NOMO-1 (cell line): ENCODE results near the gene ITLN1.
A peak's percentile ranks its signal among the peaks of the same experiment; 100 is the strongest.
"Not testable (repeated sequence)": the region's sequence is repeated elsewhere in the genome, so short reads cannot be mapped to it uniquely, and the experiment has no call there.

Source experiments
- DNase-seq, 2 experiments: peaks; one replicate each; lab custom pipeline; 2025; ENCODE audit not compliant: unreplicated experiment in 2 of 2; lab: John Stamatoyannopoulos, UW

Gene ITLN1

DNA sequence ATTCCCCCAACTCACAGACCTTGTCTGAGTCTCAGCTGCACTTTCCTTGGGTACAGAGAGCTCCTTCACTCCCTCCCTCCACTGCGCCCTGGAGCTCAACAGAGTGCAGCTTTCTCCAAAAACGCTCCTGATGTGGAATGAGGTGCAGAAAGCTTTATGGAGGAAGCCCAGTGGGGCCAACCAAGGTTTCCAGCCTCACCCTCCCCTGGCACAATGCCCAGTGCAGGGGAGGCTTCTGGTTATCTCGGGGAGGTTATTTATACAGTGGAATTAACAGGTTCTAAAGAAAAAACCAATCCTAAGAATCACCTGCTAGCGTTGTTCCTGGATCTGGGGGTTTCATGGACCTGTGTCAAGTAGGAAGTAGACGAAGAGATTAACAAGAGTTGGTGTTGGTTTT lies at the start of gene ITLN1:
TSS of gene ITLN1 (minus strand) at position 139 of the 400 bp plus-strand sequence. CDS start 303 bp downstream, outside the sequence.
- no peak for DNase-seq

- not testable (repeated sequence) for DNase-seq
Measured at GRCh38 chr1:160933305-160933704, 48.3 kb upstream of the ITLN1 start.

- DNase-seq: no peak
Measured at GRCh38 chr1:160925652-160926244, 40.8 kb upstream of the ITLN1 start.

- no peak for DNase-seq
Measured at GRCh38 chr1:160924791-160925651, 40.0 kb upstream of the ITLN1 start.

DNA sequence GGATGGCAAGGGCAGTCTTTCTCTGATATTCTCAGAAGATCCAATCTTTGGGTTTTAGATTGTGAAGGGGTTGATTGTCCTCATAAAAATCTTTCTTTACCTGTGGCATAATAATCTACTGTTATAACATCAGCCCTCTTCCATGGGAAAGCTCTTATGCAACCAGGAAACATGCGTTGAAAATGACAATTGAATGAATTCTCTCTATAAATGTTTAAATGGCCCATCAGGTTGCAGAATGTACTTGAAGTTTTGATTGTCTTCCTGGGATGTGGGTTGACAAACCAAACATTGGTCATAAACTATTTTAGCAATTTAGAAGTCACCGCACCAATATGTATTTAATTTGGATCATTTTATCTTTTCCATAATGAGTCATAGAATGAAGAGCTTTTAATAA lies 31.7 kb upstream of the ITLN1 start:
- no peak for DNase-seq

DNA sequence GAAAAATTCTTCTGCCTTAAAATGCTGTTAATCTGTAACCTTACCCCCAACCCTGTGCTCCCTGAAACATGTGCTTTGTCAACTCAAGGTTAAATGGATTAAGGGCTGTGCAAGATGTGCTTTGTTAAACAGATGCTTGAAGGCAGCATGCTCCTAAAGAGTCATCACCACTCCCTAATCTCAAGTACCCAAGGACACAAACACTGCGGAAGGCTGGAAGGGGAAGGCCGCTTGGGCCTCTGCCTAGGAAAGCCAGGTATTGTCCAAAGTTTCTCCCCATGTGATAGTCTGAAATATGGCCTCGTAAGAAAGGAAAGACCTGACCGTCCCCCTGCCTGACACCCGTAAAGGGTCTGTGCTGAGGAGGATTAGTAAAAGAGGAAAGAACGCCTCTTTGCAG lies 28.2 kb upstream of the ITLN1 start:
- not testable (repeated sequence) for DNase-seq

- no peak for DNase-seq
Measured at GRCh38 chr1:160911925-160912324, 26.9 kb upstream of the ITLN1 start.

DNA sequence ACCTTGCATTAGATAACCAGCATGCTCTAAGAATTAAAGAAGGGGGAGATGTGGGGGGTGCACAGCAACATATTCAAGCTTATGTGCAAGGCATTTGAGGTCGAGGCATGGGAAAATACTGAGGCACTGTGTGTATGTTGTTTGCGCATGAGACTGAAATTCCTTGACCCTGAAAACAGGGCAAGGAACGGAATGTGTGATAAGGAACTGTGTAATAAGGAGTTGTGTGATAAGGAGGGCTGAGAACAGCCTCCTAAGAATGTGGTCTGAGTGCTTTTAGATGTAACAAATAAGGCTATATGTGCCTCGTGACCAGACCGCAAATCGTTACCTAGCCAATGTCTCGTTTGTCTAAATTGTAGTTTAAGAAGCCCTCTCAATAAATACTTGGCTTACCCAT lies 26.5 kb upstream of the ITLN1 start:
- no peak for DNase-seq

GRCh38 chr1:160910170-160910750 lies 25.3 kb upstream of the ITLN1 start:
- no peak for DNase-seq

DNA sequence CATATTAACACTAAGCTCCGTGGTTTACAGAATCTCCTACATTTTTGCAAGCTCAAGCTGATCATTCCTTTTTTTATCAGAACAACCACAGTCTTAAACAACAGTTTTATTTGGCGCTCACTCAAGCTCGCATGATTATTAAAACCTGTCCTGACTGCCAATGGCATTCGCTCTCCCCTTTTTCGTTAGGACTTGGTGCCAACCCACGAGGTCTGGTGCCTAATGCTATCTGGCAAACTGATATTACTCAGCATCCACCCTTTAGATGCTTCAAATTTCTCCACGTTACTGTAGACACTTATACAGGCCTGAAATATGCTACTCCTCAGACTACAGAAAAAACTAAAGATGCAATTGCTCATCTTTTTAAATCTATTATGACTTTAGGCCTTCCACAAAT lies 23.0 kb upstream of the ITLN1 start:
- no peak for DNase-seq

GRCh38 chr1:160905617-160905989 lies 20.6 kb upstream of the ITLN1 start:
- DNase-seq: no peak

- DNase-seq: no peak
Measured at GRCh38 chr1:160904783-160905616, 20.0 kb upstream of the ITLN1 start.

GRCh38 chr1:160902251-160902650 lies 17.3 kb upstream of the ITLN1 start:
- not testable (repeated sequence) for DNase-seq

- DNase-seq: no peak
Measured at GRCh38 chr1:160901768-160902167, 16.8 kb upstream of the ITLN1 start.

DNA sequence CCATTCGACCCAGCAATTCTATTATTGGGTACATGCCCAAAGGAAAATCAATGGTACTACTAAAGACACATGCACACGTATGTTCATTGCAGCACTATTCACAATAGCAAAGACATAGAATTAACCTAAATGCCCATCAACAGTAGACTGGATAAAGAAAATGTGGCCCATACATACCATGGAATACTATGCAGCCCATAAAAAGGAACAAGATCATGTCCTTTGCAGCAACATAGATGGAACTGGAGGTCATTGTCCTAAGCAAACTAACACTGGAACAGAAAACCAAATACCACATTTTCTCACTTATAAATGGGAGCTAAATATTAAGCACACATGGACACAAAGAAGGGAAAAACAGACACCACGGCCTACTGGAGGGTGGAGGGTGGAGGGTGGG lies 15.7 kb upstream of the ITLN1 start:
- DNase-seq: not testable (repeated sequence)

GRCh38 chr1:160894368-160895135 lies 9.6 kb upstream of the ITLN1 start:
- DNase-seq: not testable (repeated sequence)

DNA sequence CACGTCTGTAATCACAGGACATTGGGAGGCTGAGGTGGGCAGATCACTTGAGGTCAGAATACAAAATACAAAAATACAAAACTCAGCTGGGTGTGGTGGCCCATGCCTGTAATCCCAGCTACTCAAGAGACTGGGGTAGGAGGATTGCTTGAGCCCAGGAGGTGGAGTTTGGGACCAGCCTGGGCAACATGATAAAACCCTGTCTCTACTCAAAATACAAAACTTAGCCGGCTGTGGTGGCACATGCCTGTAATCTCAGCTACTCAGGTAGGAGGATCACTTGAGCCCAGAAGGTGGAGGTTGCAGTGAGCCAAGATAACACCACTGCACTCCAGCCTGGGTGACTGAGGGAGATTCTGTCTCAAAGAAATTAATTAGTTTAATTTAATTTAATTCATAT lies 6.5 kb upstream of the ITLN1 start:
- DNase-seq: no peak

GRCh38 chr1:160888926-160889325 lies 3.9 kb upstream of the ITLN1 start:
- DNase-seq: no peak

DNA sequence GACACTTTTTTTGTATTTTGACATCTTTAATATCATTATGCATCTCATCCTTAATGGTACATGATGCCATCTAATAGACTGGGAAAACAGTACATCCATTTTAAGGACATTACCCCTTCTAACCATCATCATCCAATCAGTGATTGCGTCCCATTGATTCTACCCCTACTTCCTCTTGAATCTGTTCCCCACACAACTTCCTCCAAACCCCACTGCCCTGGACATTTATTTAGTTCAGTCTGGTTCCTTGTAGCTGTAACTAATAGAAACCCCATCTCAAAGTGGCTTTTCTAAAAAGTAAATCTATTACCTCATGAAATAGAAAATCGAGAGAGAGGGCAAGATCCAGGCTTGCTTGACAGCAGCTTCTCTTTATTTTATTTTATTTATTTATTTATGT lies 2.1 kb upstream of the ITLN1 start:
- DNase-seq: peak in 1 of 2 experiments; percentile 40

DNA sequence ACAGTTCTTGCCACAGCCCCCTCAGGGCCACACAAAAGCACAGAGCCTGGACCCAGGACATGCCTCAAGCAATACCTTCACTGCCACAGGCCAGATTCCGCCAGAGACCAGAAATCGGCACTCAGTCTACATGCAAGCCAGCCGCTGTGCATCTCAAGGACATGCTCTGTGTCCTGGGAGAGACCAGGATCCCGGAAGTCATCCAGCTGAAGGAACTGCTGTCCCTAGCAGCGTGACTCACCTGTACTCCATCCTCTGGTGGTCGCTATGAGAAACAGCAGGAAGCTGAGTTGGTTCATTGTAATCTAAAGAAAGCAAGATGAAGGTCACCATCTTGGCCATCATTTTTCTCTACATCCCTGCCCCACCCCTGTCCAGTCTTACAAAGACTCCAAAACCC lies 401 bp downstream of the ITLN1 start:
- DNase-seq: no peak
